GM12878 (cell line): ENCODE results near the gene CAPN3. TPM values are rescaled to one million over a fixed set of nuclear protein-coding genes. Genes with fewer than 3 reads are reported as not detected.

Experiments used
- ATAC-seq: fragments of 200-7000 bp; cut with Tn5 transposase; 3 replicates; pipeline ENCODE4 v1.9.1; 2020; ENCODE audit warnings: mild to moderate bottlenecking, moderate library complexity
- BruUV-seq: library from RNA; stranded (reverse); fragments of 400-500 nt; replicated peaks from 2 replicates; lab custom pipeline; 2021; lab: Mats Ljungman, UMichigan
- CTCF ChIA-PET: fragments of 300-600 bp; sonication (Branson Sonifier 250); formaldehyde crosslinking; extraction: SDS; loops from one replicate; lab custom pipeline; 2021; ENCODE audit warnings: inconsistent platforms; lab: Yijun Ruan, JAX
- POLR2A ChIA-PET: fragments of 350-600 bp; formaldehyde crosslinking; extraction: SDS; loops from one replicate; lab custom pipeline; 2021; ENCODE audit warnings: inconsistent platforms; lab: Charles Lee
- RAD21 ChIA-PET: fragments of 300-600 bp; sonication (Branson Sonifier 250); formaldehyde crosslinking; loops from one replicate; lab custom pipeline; 2023; ENCODE audit warnings: antibody characterized with exemption; ENCODE audit not compliant: unreplicated experiment; lab: Charles Lee
- SMC1A ChIA-PET: fragments of 300-600 bp; sonication (Branson Sonifier 250); formaldehyde crosslinking; loops from one replicate; lab custom pipeline; 2023; ENCODE audit not compliant: unreplicated experiment, uncharacterized antibody; lab: Charles Lee
- DNase-seq: peaks from one replicate; pipeline ENCODE4 v3.0.0-alpha.2; 2011; ENCODE audit warnings: low read depth, low spot score
- FAIRE-seq: peaks from 3 replicates; lab custom pipeline; 2011; peaks lifted over from hg19 to GRCh38; lab: Jason Lieb, UNC
- H2AFZ ChIP-seq: 2 replicates; pipeline ENCODE4 v1.6.0; 2011; ENCODE audit warnings: low read depth, low read length, control low read depth; ENCODE audit not compliant: control insufficient read depth
- H3K27ac ChIP-seq: 2 replicates; pipeline ENCODE4 v1.5.1; 2011; ENCODE audit warnings: control low read depth; ENCODE audit not compliant: control insufficient read depth, insufficient read depth
- H3K27me3 ChIP-seq, 2 experiments: replicated peaks in 1 of 2; 2 replicates each; pipeline versions ENCODE4 v1.6.0 to v1.6.1; 2011; ENCODE audit warnings: low read length in 1 of 2; ENCODE audit not compliant: control insufficient read depth in 2 of 2, insufficient read depth in 2 of 2
- H3K36me3 ChIP-seq, 2 experiments: 2 replicates each; pipeline ENCODE4 v1.5.1; 2011; ENCODE audit warnings: low read length in 1 of 2; ENCODE audit not compliant: control insufficient read depth in 2 of 2, insufficient read depth in 2 of 2
- H3K4me1 ChIP-seq: 2 replicates; pipeline ENCODE4 v1.6.1; 2011; ENCODE audit warnings: mild to moderate bottlenecking, low read length, moderate library complexity, mixed read lengths; ENCODE audit not compliant: control insufficient read depth, insufficient read depth
- H3K4me2 ChIP-seq: 2 replicates; pipeline ENCODE4 v1.6.0; 2011; ENCODE audit warnings: control low read depth; ENCODE audit not compliant: control insufficient read depth, insufficient read depth
- H3K4me3 ChIP-seq: fragments of 200-600 bp; sonication (generic); 2 replicates; pipeline ENCODE4 v1.5.1; 2016
- H3K79me2 ChIP-seq: 2 replicates; pipeline ENCODE4 v1.6.0; 2011; ENCODE audit warnings: low read length; ENCODE audit not compliant: control insufficient read depth, insufficient read depth
- H3K9ac ChIP-seq: 2 replicates; pipeline ENCODE4 v1.8.0; 2011; ENCODE audit warnings: low read length, control low read depth, mixed read lengths; ENCODE audit not compliant: control insufficient read depth, insufficient read depth
- H3K9me3 ChIP-seq: replicated peaks from 3 replicates; pipeline ENCODE4 v1.5.1; 2011; ENCODE audit warnings: mild to moderate bottlenecking, low read length; ENCODE audit not compliant: control insufficient read depth, insufficient read depth
- H4K20me1 ChIP-seq: 2 replicates; pipeline ENCODE4 v1.6.0; 2011; ENCODE audit not compliant: control insufficient read depth, insufficient read depth
- ATF7 ChIP-seq: fragments of 450-650 bp; IDR thresholded peaks from 2 replicates; pipeline ENCODE4 v1.6.1; 2016; ENCODE audit warnings: low read depth, mild to moderate bottlenecking
- FOXM1 ChIP-seq: IDR thresholded peaks from 2 replicates; pipeline ENCODE4 v1.6.1; 2012; ENCODE audit warnings: low read depth, mild to moderate bottlenecking, inconsistent platforms, low read length, moderate library complexity
- JUNB ChIP-seq: IDR thresholded peaks from 2 replicates; pipeline ENCODE4 v1.6.1; 2016; ENCODE audit warnings: antibody characterized with exemption, mild to moderate bottlenecking
- ZBED1 ChIP-seq: IDR thresholded peaks from 2 replicates; pipeline ENCODE4 v1.6.1; 2016; ENCODE audit warnings: borderline replicate concordance
- ZSCAN29 ChIP-seq: fragments of 450-650 bp; IDR thresholded peaks from 2 replicates; pipeline ENCODE4 v1.6.1; 2017; ENCODE audit warnings: mild to moderate bottlenecking, moderate library complexity
- WGBS: methylation state at CpG from one replicate; pipeline ENCODE4 v1.1.6; 2016; ENCODE audit warnings: low lambda C conversion rate; ENCODE audit not compliant: insufficient replicate concordance, insufficient coverage; ENCODE audit errors: missing lambda C conversion rate; 5-methylcytosine and 5-hydroxymethylcytosine counted together
- in situ Hi-C: fragments of 300-500 bp; cut with MboI; formaldehyde crosslinking; loops from 9 replicates; pipeline ENCODE4 v1.14.3; 2018; ENCODE audit warnings: mixed read lengths
- intact Hi-C: fragments of 100-400 bp; cut with micrococcal nuclease; formaldehyde crosslinking; loops from one replicate; pipeline ENCODE4 v1.14.2; 2022; ENCODE audit not compliant: unreplicated experiment
- polyA plus RNA-seq, 11 experiments: library from polyadenylated mRNA; depleted of rRNA in 4 of 11; unstranded in 6 of 11; stranded (reverse) in 5 of 11; fragments of >200 nt; fragmentation: Nextera tagmentation in 4 of 11; fragmentation: Illumina TruSeq in 1 of 11; extraction: Ambion mirVana in 4 of 11; extraction: Trizol in 1 of 11; gene quantifications; 1 replicate in 1 of 11; 2 replicates in 10 of 11; pipeline versions ENCODE4 v1.2.1 to v1.2.3, GENCODE V29; 2011 to 2016; ENCODE audit warnings: inconsistent platforms in 2 of 11, missing spikeins in 2 of 11, low read depth in 1 of 11
- total RNA-seq, 4 experiments: library from RNA; depleted of rRNA in 3 of 4; stranded (reverse); fragments of >200 nt in 3 of 4; fragmentation: Illumina TruSeq in 1 of 4; extraction: Trizol in 1 of 4; gene quantifications; 2 replicates each; pipeline versions ENCODE4 v1.2.1 to v1.2.3, GENCODE V29; 2013 to 2021

The CAPN3 gene
- total and polyA plus RNA-seq, 10 of the 15 experiments (the other 5 are each of a cell fraction or from before 2014, with no cell fraction given): 1.1 to 3.8 (median 2.4) TPM

DNA sequence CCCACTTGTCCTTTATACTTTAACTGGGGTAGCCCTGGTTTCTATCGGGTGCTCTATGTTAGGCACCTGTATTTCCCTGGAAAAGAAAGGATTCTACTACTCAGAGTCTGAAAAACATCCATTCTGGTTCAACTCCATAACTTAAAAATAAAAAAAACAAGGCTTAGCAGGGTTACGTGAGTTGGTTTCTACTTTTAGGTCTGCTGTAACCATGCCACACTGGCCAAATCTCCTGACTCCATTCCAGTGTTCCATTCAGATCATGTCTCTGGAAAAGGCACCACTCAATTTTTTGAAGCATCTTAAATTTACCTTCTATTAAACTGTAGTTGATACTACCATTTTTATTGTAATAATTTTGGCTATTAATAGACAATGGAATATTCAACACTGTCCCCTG lies 62.1 kb downstream of the CAPN3 start:
- no peaks in the 10 kb centered on the region for H3K4me1 ChIP-seq
- no peak for TF ChIP-seq JUNB
- TF ChIP-seq ZBED1: no peak
- no peak for TF ChIP-seq FOXM1
- POLR2A ChIA-PET: no interaction called here
- H3K27me3 ChIP-seq: no peaks in the 10 kb centered on the region
- no peak overlapping the region for H3K4me3 ChIP-seq
- H4K20me1 ChIP-seq: no peaks in the 10 kb centered on the region
- H3K9ac ChIP-seq: no peak overlapping the region
- peaks cover 3 to 37% of the 10 kb centered on the region in 2 experiments for H3K36me3 ChIP-seq
- no peak for ATAC-seq
- BruUV-seq: no TSS peak
- WGBS: 100% methylated on average over 2 of the region's 2 CpGs
- DNase-seq: no peak
- RAD21 ChIA-PET: no interaction called here
- in situ Hi-C loops (no loop called here), intact Hi-C loops (no loop called here)
- no peak overlapping the region for H3K4me2 ChIP-seq
- SMC1A ChIA-PET: interaction anchor here (1.0 kb wide), 1 partner anchor 35 kb away, joined by 3 read pairs; no protein-coding TSS in a partner anchor
- H3K27ac ChIP-seq: no peak overlapping the region
- H3K9me3 ChIP-seq: no peaks in the 10 kb centered on the region
- CTCF ChIA-PET: no interaction called here
- no peak overlapping the region for H2AFZ ChIP-seq
- FAIRE-seq: no peak
- no peaks in the 10 kb centered on the region for H3K79me2 ChIP-seq

DNA sequence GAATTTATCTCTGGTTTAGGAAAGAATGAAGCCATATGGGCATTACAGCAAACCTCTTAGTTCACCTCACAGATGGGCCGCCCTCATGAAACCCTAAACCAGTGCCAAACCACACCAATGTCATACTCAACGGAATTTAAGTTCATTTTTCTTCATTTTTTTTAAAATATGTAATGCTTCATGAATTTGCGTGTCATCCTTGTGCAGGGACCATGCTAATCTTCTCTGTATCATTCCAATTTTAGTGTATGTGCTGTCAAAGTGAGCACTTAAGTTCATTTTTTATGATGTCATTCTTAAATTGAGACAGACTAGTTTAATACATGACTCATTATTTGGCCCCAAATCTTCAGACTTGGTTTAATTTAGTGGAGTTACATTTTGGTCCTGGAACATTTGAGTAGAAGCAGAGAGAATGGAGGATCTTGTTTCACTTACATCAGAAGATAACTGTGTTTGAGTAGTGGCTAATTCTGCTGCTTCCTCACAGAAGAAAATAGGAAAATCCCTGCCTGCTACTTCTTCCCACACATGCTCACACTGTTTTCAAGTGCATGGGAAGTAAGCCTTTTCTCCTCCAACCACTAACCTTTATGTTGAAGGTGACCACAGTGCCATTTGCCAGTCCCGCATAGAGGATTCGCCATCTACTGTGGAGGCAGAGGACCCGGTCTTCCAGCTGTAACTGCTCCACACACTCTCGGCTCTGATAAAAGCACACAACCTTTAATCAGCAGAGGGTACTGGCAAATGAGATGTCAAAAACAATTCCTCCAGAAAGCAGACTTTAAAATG lies 68.3 kb downstream of the CAPN3 start:
- RAD21 ChIA-PET: no interaction called here

More for the DNA sequence above, 68.3 kb downstream of the CAPN3 start:
- Histone ChIP-seq H3K9ac (no peak overlapping the region), H3K4me1 (no peaks in the 10 kb centered on the region), H4K20me1 (no peaks in the 10 kb centered on the region), H3K4me2 (no peak overlapping the region), H3K79me2 (no peaks in the 10 kb centered on the region), H3K27me3 (no peaks in the 10 kb centered on the region), H3K27ac (no peak overlapping the region), H3K9me3 (no peaks in the 10 kb centered on the region), H3K36me3 (peaks cover 3 to 27% of the 10 kb centered on the region in 2 experiments), H2AFZ (no peak overlapping the region), H3K4me3 (no peak overlapping the region)
- SMC1A ChIA-PET: no interaction called here
- CTCF ChIA-PET: no interaction called here
- ATAC-seq: no peak
- BruUV-seq: no TSS peak
- DNase-seq: no peak
- intact Hi-C loops: no loop called here
- TF ChIP-seq ZSCAN29 (no peak), ATF7 (0 out of 2 replicates have a peak, but pooled peaks have one; percentile 16)
- POLR2A ChIA-PET: no interaction called here
- FAIRE-seq: no peak
- 98% methylated on average over 7 of the region's 7 CpGs for WGBS
- in situ Hi-C loops: no loop called here
